ENCODE results near the gene FAM180B.

DNA sequence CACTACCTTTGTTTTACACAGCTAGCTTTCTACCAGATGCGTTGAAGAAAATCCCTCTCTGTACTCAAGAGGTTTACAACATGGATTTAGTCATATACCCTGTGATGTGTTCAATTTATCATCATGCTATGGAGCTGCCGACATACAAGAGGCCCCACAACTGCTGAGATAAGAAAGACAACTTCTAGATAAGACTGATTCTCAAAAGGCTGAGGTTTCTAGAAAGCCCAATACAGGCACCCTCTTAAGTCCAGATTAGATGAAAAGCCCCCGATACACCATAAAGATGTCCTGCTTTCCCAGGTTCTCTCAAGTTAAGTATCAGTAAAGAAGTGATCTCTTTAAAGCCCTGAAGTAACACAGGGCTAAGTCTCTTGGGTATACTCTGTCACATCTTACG, 41.5 kb downstream of the FAM180B start:
- TF ChIP-seq, protein P1, sequence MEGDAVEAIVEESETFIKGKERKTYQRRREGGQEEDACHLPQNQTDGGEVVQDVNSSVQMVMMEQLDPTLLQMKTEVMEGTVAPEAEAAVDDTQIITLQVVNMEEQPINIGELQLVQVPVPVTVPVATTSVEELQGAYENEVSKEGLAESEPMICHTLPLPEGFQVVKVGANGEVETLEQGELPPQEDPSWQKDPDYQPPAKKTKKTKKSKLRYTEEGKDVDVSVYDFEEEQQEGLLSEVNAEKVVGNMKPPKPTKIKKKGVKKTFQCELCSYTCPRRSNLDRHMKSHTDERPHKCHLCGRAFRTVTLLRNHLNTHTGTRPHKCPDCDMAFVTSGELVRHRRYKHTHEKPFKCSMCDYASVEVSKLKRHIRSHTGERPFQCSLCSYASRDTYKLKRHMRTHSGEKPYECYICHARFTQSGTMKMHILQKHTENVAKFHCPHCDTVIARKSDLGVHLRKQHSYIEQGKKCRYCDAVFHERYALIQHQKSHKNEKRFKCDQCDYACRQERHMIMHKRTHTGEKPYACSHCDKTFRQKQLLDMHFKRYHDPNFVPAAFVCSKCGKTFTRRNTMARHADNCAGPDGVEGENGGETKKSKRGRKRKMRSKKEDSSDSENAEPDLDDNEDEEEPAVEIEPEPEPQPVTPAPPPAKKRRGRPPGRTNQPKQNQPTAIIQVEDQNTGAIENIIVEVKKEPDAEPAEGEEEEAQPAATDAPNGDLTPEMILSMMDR (conservative IDR thresholded peaks at IDR 0.05; ENCODE audit: low read depth in 2 of 2): no peak
- no peak for TF ChIP-seq EZH2 (IDR thresholded peaks at IDR 0.05; ENCODE audit: low read depth, unreplicated experiment)
- TF ChIP-seq EZH2phosphoT487 (IDR thresholded peaks at IDR 0.05; ENCODE audit: unreplicated experiment): no peak
- no peak for TF ChIP-seq JUNB (IDR thresholded peaks at IDR 0.05; ENCODE audit: unreplicated experiment)
- TF ChIP-seq ZNF114 (CRISPR knock-in tag; IDR thresholded peaks at IDR 0.05): no peak
- TF ChIP-seq STAT1 (IDR thresholded peaks at IDR 0.05; ENCODE audit: unreplicated experiment): no peak
- no peak for TF ChIP-seq ZNF331 (CRISPR knock-in tag; IDR thresholded peaks at IDR 0.05; ENCODE audit: low read depth)
